ENCODE results near the gene TAS1R3.

The TAS1R3 gene

DNA sequence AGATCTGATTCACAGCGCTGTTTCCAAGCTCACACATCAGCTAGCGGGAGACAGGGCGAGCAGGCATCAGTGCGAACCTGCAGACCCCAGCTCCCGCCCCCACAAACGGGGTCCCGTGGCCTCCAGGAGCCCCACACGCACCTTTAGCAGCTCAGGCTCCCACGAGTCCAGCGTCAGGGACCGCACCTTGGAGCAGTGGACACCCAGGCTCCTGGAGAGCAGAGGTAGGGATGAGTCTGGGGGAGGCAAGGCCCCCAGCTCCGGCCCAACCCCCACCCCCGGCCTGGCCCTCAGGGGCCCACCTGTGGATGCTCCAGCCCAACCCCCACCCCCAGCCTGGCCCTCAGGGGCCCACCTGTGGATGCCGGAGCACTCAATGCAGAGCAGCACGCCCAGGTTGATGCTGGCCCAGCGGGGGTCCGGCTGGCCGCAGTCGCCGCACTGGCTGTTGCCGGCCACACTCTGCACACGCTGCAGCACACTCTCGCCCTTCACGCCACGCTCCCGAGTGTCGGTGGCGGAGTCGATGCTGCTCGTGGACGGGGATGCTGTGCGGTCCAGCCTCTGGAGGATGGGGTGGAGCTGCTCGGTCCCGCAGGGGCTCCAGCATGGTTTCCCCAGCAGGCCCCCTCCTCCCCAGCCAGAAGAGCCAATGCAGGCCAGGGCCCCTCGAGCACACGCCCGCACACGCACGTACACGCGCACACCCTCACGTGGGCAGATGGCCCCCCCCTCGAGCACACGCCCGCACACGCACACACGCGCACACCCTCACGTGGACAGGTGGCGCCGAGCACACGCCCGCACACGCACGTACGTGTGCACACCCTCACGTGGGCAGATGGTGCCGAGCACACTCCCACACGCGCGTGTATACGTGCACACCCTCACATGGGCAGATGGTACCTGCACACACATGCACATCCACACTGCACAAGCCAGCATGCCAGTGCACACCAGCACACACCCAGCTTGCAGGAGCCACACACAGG lies 34.7 kb upstream of the TAS1R3 start:
- DNase-seq (ENCODE audit: extremely low read depth, low read depth) = no peak
- H3K4me3 ChIP-seq (replicated peaks; ENCODE audit: low read depth, low read length) = no peak overlapping the region
- TF ChIP-seq CTCF (IDR thresholded peaks at IDR 0.05; ENCODE audit: low read depth, low read length, missing control alignments) = no peak

DNA sequence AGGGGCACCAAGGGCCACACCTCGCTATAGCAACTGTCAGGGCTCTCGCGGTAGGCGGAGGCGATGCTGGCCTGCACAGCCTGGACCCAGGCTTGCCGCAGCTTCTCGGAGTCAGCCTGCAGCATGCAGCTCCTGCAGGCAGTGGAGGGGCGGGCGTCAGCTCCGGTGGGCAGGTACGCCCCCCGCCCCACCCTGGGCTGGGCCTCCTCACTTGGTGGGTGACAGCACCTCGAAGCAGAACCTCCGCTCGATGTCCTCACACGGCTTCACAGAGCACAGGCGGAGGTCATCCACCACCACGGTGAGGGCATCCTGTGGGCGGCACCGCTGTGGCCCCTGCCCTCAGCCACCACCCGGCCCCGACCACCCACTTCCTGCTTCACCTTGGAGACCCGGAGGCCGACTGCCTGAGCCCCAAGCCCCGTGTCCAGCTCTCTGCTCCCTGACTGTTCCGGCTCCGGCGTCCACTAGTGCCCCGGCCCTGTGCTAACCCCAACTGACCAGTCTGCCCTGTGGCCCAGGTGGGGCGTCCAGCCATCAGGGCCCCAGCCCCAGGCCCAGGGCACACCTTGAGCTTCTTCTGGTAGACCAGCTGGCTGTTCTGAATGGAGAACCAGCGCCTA lies 33.2 kb upstream of the TAS1R3 start:
- DNase-seq (ENCODE audit: extremely low read depth, low read depth) = no peak
- H3K4me3 ChIP-seq (replicated peaks; ENCODE audit: low read depth, low read length) = no peak overlapping the region
- no peak for TF ChIP-seq CTCF (IDR thresholded peaks at IDR 0.05; ENCODE audit: low read depth, low read length, missing control alignments)

DNA sequence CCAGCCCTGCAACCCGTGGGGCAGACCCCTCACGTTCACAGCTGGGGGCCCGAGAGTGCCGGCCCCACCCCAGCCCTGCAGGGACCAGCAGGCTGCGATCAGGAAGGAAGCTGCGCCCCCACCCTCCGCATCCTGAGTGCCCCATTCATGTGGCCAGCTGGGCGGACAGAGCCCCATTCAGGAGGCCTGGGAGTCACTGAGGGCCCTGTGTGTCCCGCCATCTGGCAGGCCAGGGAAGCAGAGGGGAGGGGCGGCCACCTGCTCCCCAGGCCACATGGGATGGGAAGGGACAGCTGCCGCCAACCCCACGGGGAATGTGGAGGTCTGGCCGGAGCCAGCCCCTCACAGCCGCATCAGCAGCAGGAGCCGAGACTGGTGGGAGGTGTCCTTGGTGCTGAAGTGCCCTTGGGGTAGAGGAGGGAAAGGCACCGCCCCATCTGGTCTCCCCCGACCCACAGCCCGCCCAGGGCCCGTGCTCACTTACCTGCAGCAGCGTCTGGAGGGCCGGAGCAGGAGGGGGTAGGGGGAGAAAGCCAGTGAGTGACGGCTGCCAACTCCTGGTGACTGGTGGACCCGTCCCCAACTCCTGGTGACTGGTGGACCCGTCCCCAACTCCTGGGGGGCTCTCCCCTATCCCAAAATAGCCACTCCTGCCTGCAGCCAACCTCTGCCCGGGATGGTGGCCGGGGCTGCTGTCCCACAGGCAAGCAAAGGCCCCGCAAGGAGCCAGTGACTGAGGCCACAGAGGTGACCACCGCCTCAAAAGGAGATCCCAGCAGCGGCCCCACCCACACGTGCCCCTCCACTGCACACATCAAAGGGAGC lies 32.0 kb upstream of the TAS1R3 start:
- DNase-seq (ENCODE audit: extremely low read depth, low read depth) = no peak
- TF ChIP-seq CTCF (IDR thresholded peaks at IDR 0.05; ENCODE audit: low read depth, low read length, missing control alignments) = no peak

DNA sequence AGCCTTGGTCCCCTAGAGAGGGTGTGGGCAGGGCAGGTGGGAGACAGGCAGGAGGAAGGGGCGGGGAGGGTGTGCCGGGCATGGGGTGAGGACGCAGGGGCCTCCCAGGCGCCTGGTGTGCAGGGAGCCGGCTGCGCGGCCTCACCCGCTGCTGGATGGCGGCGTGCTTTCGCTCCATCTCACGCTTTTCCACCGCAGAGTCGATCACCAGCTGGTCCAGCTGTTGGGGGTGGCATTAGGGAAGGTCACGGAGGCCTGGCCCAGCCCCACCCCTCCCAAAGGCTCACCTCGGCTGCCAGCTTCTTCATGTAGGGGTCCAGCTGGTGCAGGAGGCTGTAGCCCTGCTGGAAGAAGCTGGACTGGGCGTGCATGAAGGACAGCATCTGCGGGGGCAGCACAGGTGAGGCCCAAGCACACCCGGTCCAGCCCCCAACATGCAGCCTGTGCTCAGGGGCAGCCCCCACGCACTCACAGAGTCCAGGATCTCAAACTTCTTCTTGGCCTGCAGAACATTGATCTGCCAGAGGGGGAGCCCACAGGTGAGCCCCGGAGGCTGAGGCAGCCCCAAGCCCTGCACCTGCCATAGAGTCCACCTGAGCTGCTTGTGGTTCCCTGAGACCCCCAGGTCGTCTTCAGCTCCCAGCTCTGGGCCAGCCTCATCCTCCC lies 31.3 kb upstream of the TAS1R3 start:
- no peak for DNase-seq (ENCODE audit: extremely low read depth, low read depth)
- peak; percentile 32 for TF ChIP-seq CTCF (IDR thresholded peaks at IDR 0.05; ENCODE audit: low read depth, low read length, missing control alignments)
- no peak overlapping the region for H3K4me3 ChIP-seq (replicated peaks; ENCODE audit: low read depth, low read length)

More for the DNA sequence above, 32.0 kb upstream of the TAS1R3 start:
- H3K4me3 ChIP-seq (replicated peaks; ENCODE audit: low read depth, low read length) = no peak overlapping the region

GRCh38 chr1:1300352-1300739 lies 30.7 kb upstream of the TAS1R3 start:
- no peak for DNase-seq (ENCODE audit: extremely low read depth, low read depth)
- no peak overlapping the region for H3K4me3 ChIP-seq (replicated peaks; ENCODE audit: low read depth, low read length)
- no peak for TF ChIP-seq CTCF (IDR thresholded peaks at IDR 0.05; ENCODE audit: low read depth, low read length, missing control alignments)

- no peak overlapping the region for H3K4me3 ChIP-seq (replicated peaks; ENCODE audit: low read depth, low read length)
- peak; percentile 57 for TF ChIP-seq CTCF (IDR thresholded peaks at IDR 0.05; ENCODE audit: low read depth, low read length, missing control alignments)
- no peak for DNase-seq (ENCODE audit: extremely low read depth, low read depth)
Observed at GRCh38 chr1:1302006-1302430, 29.1 kb upstream of the TAS1R3 start.
